ENCODE results near the gene OGFOD1.
A peak's percentile ranks its signal among the peaks of the same experiment; 100 is the strongest.

OGFOD1 gene

GRCh38 chr16:56519459-56520250, 68.3 kb downstream of the OGFOD1 start, which contains the start of gene BBS2:
Gene BBS2, minus strand, starts transcription at chr16:56520024. Its CDS starts 162 bp downstream, at chr16:56519862.
- peak; percentile 83 for FAIRE-seq

DNA sequence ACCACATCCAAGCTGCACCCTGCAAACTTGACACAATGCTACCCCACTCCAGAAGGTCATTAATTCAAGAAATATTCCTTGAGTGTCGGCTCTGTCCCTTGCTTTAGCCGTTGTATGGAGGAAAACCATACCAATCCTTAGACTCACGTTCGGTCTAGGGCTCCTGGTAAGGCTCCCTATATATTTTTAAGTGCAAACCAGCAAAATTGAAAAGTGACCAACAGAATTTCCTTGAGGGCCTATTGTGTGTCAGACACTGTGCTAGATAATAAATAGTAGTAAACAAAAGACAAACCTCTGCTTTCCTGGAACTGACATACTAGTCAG, 68.9 kb downstream of the OGFOD1 start:
- DNase-seq (ENCODE audit: insufficient read length, low spot score), result no peak

More at GRCh38 chr16:56519459-56520250, 68.3 kb downstream of the OGFOD1 start, which contains the start of gene BBS2:
- DNase-seq (ENCODE audit: insufficient read length, low spot score), result peak; percentile 93

GRCh38 chr16:56525236-56525635, 73.9 kb downstream of the OGFOD1 start:
- DNase-seq (ENCODE audit: insufficient read length, low spot score) (no peak), FAIRE-seq (no peak)

More for the DNA sequence above, 68.9 kb downstream of the OGFOD1 start:
- no peak for FAIRE-seq
